DND-41 (cell line): ENCODE measurements around the gene CD244.

Source experiments
- EZH2 ChIP-seq: IDR thresholded peaks from 3 replicates; pipeline ENCODE4 v1.6.1; 2012; ENCODE audit warnings: borderline replicate concordance, low read depth, mild to moderate bottlenecking, moderate library complexity, low read length, inconsistent platforms; ENCODE audit not compliant: severe bottlenecking
- TF ChIP-seq, protein P1 (sequence below): IDR thresholded peaks from 2 replicates; pipeline ENCODE4 v1.5.1; 2012; ENCODE audit warnings: borderline replicate concordance, low read length, moderate library complexity, mild to moderate bottlenecking; ENCODE audit not compliant: poor library complexity, severe bottlenecking; ENCODE audit errors: extremely low read depth

DNA sequence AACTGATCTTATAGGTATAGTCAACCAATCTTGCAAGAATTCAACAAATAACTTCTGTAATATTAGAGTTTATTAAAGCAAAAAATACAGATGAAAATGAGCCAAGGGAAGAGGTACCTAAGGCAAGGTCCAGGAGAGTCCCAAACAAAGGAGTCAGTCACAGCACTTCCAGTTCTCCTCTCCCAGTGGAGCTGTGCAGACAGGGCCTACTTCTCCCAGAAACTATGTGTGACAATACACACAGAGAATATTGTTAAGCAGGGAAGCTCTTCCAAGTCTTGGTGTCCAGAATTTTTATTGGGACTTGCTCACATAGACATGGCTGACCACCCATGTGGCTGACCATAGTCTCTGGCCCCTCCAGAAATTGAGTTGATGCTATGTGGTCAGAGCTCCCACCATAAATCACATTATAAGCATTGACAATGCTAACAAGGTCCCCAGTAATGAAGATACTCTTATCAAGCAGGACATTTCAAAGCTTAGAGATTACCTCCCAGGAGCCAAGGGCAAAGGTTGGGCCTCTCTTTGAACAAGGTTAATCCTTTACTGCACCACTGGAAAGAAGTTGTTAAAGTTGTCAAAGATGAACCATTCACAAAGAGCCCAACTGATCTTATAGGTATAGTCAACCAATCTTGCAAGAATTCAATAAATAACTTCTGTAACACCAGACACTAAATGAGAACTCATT, 3.5 kb upstream of the CD244 start:
- TF ChIP-seq, protein P1, sequence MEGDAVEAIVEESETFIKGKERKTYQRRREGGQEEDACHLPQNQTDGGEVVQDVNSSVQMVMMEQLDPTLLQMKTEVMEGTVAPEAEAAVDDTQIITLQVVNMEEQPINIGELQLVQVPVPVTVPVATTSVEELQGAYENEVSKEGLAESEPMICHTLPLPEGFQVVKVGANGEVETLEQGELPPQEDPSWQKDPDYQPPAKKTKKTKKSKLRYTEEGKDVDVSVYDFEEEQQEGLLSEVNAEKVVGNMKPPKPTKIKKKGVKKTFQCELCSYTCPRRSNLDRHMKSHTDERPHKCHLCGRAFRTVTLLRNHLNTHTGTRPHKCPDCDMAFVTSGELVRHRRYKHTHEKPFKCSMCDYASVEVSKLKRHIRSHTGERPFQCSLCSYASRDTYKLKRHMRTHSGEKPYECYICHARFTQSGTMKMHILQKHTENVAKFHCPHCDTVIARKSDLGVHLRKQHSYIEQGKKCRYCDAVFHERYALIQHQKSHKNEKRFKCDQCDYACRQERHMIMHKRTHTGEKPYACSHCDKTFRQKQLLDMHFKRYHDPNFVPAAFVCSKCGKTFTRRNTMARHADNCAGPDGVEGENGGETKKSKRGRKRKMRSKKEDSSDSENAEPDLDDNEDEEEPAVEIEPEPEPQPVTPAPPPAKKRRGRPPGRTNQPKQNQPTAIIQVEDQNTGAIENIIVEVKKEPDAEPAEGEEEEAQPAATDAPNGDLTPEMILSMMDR: no peak
- no peak for TF ChIP-seq EZH2
